ENCODE measurements around the gene CDSN.

CDSN gene

DNA sequence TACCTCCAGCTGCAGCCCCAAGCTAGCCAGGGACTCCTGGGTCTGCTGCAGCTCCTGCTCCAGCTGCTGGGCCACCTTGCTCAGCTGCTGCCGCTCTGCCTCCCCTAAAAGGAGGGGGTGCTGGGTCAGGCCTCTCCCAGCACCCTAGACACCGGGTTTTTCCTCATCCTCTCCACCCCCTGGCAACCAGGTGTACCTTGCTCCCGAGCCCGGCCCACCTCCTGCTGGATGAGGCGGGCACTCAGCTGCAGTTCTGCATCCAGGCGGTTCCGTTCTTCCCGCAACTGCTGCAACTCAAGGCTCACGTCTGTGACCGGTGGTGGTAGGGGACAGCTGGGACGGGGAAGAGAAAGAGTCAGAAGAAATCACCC, 24.7 kb upstream of the CDSN start:
- no peak for DNase-seq

DNA sequence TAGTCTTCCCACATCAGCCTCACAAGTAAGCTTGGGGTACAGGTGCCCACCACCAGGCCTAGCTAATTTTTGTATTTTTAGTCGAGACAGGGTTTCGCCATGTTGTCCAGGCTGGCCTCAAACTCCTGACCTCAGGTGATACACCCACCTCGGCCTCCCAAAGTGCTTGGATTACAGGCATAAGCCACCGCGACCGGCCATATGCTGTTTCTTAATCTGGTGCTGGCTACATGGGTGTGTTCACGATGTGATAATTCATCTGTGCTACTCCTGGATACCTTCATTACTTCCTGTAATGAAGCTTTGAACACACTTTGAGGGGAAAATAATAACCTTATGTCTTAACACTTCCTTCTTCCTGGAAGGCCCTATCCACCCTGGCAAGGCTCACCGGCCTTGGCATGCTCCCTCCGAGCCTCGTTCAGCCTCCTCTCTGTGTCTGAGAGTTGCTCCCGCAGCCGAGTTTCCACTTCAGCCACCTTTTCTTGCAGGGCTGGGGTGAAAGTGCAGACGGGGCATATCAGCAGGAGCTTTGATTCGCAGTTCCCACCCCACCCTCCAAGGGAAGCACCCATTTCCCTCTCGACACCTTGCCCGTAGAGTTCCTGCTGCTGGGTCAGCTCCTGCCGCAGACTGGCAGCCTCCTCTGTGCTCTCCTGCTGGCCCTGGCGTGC, 24.2 kb upstream of the CDSN start:
- no peak for DNase-seq

DNA sequence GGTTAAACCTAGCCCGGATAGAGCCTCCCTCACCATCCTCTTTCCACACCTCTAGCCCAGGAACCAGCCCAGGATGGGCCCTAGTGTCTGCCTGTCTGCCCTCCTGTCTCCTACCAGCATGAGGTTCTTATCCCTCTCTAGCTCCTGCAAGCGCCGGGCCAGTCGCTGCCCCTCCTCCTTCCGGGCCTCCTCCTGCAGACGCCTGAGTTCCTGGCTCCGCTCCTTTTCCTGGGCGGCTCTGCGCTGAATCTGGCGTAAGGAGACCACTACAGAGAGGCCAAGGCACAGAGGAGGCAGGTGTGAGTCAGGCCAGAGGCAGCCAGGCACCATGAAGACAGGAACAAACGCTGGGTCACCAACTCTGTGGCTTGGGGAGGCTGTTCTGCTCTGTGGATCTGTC, 22.9 kb upstream of the CDSN start:
- DNase-seq, result no peak

DNA sequence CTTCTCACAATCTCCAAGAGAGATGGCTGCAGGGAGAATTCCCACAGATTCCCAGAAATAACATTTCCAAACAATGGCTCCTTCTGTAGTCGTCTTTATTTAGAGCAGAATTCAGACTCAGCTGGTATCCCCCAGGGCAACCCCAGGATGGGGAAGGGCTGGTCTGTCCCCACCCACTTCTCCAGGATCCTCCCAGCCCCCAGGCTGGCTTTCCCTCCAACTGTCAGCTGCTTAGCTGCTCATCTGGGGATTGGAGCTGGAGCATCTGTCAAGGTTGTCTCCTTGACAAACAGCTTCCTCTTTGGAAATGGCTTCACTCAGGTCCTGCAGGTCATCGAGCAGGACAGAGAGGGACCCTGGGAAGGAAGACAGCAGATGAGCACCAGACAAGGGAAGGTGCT, 22.1 kb upstream of the CDSN start:
- DNase-seq, result no peak

DNA sequence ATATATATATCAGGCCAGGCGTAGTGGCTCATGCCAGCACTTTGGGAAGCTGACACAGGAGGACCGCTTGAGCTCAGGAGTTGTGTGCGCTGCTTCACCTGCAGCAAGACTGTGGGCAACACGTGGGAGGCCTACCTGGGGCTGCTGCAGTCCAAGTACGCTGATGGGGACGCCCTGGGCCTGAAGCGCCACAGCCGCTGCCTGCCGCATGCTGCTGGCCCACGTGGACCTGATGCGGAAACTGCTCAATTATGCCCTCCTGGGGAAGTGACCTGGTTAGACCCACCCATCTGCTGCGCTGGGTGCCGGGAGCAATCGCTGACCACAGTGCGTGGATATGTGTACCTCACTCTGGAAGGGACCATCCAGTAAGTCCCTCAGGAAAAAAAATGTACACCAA, 20.4 kb upstream of the CDSN start:
- no peak for DNase-seq

DNA sequence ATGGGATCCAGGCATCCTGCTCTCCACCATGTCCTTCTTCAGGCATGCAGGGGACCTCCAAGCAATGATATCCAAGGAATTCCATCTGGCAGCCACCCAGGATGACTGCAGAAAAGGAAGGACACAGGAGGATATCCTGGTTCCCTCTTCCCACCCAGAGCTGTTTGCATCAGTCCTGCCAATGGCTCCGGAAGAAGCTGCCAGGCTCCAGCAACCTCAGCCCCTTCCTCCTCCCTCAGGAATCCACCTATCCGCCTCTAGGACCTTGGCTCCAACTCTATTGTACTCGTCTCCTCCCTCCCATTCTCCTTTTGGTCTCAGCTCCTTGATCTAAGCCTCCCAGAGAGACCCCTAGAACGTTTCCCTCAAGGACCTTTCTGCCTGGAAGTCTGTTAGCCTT, 19.4 kb upstream of the CDSN start:
- DNase-seq, result no peak

DNA sequence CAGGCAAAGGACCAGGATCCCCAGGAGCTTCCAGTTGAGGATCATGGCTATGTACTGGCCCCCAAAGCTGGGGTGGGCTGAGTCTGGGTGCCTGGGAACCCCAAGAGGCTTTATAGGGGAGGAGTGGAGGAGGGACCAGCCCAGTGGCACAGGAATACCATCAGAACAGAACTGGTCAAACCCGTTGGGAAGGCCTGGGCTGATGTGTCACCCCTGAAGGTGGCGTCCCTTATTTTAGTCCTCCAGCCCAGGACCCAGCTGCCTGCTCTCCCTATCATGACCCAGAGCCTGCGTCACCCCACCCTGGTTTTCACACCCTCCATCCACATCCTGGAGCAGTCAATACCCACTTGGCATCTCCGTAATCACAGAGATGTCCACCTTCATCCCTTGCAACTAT, 18.7 kb upstream of the CDSN start, which contains the start of gene PSORS1C2:
Gene PSORS1C2, minus strand, starts transcription at position 85 of the 400 bp plus-strand sequence. Its CDS starts 40 bp downstream, at position 45.
- no peak for DNase-seq

DNA sequence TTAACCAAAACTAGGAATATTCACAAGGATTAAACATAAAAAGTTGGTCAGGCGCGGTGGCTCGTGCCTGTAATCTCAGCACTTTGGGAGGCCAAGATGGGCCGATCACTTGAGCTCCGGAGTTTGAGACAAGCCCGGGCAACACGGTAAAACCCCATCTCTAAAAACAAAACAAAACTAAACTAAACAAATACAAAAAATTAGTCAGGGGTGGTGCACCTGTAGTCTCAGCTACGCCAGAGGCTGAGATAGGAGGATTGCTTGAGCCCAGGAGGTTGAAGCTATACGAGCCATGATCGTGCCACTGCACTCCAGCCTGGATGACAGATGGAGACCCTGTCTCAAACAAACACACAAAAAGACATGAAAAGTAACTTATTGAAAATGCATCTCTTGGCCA, 15.5 kb upstream of the CDSN start:
- DNase-seq, result no peak

DNA sequence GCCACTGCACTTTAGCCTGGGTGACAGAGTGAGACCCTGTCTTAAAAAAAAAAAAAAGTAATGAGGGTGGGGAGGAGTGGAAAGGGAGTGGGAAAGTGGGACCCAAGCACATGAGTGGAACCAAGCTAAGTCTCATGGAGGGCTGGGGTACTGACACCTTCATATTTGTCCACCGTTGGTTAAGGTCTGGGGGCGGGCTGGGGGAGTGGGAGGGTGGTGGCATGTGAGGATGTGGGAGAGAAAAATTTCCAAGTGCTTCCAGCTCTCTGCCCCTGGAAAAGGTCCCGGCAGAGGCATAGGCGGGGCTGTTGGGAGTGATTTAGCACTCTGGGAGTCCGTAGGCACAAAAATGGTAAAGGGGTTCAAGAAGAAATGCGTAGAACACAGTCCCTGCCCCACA, 12.6 kb upstream of the CDSN start:
- DNase-seq, result no peak

DNA sequence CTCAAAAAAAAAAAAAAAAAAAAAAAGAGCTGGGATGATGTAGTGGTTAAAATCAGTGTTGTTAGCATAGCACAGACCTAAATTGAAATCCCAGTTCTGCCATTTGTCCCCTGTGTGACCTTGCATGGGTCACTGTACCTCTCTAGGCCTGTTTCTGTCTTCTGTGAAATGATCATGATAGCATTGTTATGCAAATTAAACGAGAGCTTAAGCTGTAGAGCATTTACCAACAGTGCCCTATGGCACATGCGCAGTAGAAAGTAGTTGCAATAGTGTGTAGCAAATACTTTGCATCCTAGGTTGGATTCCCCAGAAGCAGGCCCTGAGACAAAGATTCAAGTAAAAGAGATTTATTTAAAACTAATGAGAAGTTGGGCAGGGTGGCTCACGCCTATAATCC, 11.3 kb upstream of the CDSN start:
- no peak for DNase-seq

DNA sequence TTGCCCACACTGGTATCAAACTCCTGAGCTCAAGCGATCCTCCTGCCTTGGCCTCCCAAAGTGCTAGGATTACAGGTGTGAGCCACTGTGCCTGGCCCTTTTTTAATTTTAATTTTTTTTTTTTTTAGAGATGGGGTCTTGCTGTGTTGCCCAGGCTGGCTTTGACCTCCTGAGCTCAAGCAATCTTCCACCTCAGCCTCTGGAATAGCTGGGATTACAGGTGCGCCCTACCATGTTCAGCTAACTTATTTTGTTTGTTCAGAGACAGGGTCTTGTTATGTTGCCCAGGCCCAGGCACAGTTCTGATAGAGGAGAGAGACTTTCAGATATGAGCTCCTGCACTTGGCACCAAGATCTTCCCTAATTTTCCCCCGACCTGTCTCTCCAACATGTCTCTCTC, 10.5 kb upstream of the CDSN start:
- no peak for DNase-seq

DNA sequence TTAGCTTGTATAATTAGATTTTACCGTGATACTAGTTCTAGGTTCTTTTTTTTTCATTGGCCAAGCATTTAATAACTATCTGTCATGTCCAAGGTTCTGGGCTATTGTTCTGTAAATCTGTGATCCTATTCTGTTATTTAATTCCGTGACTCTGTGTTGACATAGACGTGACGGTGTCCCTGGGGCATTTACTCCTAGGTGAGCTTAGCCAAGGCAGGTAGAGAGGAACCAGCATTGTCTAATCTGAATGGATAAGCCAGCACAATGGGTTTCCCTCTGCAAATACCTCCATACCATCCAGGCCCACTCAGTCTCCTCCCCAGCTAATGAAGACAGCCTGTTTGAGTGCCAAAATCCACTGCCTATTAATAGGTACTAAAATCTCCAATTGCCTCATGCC, 8.9 kb upstream of the CDSN start:
- no peak for DNase-seq

DNA sequence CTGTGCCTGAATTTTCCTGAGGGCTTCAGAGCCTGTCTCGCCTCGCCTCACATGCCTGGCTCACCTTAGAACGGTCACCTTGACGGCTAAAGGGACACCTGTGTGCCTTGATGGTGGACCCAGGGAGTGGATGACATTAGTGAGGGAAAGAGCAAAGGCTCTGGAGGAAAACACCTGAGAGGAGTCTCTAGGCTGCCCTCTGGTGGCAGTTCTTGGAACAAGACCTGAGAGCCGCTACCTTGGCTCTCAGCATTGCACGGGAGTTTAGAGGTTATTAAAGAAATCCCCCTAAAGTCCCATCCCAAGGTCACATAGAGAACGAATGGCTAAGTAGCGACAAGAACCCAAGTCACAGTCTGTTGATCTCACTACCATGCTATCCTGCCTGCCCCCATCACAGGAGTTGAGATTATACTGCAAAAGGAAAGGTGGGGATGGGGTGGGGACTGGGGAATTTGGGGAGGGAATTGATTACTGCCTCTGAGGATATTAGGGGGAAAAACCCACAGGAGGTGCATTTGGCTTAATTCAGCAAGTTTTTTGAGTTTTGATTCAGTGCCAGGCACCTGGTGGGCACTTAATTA, 7.9 kb upstream of the CDSN start:
- DNase-seq, result no peak

DNA sequence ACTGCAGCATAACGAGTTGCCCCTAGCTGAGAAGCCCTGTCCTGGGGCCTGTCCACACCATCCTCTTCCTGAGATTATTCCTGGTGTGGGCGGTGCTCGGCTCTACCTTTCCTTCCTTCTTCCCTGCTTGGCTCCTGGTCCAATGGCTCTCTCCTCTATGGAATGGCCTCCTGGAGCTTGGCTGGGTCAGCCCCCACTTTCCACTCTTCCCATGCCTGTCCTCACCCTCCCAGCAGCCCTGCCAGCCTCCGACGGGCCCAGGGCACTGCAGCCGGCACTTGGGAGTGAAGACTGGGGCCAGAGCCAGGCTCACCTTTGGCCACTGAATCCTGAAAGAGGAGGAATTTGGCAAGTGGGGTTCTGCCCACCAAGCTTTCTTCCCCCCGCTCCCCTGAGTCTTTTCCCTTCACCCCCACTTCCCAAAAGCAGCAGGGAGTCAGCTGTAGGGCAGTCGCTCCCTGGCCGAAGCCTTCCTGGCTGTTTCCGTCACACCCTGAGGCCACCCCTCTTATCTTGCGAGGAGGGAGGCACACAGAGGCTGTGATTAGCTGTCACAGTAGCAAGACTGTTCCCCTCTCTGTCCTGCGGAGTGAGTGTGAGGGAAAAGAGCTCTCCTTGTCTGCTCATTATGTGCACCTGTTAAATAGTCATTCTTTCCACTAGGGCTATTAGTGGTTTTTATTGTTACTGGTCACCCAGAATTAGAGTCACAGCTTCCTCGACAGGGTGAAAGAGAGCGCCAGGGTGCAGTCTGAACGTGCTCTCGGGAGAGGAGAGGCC, 6.3 kb upstream of the CDSN start:
- no peak for DNase-seq

DNA sequence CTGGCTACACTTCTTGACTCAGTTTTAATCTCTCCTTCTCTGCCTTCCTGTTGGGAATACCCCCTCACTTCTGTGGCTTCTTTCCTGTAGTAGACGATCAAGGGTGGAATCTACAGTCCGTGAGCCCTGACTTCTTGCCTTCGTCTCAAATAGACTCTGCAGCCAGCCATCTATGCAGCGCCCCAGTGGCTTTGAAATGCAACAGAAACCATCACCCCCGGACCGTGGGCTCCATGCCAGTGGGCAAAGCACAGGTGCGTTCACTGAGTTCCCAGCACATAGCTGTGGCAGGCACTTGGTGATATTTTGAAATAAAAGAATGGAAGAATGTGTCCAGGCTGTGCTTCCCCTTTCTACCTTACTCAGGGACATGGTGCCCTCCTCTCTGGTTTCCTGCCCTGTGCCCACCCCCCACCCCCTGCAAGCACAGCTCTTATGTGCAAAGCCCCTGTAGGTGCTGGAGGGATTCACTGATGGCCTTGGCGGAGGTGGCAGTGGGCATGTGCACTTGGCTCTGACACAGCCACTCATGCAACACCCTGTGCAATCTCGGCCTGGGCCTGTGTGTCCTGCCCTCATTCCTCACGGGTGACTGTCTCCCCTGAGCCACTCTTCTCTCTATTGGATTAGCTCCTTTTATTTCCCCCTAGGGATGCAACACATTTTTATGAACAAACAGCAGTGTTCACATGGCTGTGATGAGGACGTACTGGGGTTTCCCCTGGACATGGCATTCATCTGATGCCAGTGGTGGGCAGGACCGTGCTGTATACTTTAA, 5.5 kb upstream of the CDSN start:
- DNase-seq, result no peak

DNA sequence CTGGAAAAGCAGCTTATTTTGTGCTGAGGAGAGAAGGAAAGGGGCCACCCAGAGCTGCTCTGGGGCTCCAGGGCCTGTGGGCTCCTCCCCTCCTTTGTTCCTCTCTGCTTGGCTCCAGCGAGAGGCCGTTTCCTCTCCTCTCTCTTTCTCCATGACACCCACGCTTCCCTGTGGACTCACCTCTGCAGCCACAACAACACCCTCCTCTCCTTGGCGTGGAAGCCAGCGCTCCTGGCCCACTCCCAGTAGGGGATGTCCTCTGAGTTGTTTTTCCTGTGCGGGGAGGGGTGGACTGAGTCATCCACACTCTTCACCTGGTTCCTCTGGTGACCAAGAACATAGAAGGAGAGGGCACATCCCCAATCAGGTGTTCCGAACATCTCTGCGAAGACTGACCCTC, 4.9 kb upstream of the CDSN start:
- no peak for DNase-seq

DNA sequence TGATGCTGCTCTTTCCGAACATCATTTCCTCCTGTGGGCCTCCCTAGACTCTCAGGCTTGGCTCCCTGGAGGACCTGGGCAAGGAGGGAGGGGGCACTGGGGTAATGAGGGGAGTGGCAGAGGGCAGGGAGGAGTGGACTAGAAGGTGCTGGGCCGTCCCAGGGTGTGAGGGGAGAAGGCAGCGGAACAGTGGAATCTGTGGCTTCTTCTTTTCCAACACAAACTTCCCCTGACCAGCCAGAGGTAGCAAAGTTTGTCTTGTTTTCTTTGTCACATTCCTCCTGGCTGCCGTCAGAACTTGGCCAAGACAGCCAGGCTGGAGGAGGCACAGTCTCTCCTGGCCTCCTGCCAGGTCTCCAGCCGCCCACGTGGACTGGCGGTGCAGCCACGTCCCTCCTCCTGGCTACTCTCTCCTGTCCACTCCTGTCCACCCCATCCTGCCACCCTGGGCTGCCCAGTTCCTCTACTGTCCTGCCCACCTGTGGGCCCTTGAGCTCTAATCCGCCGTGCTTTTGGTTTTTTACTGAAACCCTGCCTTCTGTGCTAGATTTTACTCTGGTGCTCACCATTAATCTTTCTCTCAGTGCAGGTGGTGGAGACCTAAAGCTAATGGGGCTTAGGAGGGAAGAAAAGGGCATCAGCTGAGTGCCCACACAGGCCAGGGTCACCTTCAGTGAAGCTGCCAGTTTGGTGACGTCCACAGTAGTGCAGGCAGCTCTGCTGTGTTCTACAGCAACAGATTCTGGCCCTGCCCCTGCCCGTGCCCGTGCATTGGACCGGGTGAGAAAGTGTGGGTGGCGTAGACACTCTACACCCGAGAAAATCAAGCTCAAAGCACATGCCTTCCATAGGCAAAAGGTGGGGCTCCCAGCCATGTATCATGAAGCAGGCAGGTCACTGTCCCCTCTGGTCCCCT, 2.8 kb upstream of the CDSN start:
- no peak for DNase-seq

DNA sequence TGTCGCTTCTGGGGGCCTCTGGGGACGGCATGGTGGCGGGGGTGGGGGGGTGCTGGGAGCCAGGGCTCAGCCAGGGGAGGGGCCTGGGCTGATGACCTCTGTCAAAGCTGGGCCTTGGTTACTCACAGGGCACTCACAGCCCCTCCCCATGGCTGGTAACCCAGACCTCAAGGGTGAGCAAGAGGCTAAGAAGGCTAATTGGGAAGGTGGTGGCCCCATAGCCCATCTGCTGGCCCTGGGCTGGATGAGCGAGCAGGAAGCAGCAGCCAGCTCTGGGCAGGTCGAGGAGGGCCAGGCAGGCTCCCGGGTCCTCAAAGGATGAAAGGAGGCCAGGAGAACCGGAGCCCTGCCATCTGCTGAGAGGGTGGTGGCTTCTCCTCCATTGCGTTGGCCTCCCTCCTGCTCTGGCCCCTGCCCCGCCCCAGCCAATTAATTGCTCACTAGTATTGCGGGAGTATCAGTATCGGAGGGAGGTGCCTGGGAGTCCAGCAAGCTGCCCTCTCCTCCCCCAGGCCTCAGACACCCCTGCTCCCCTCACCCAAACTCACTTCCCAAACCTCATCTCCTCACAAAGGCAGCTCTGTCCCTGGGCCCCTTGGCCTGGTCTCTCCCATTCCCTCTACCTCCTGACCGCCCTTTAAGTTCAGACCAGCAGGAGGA, 1.0 kb upstream of the CDSN start:
- DNase-seq, result no peak

DNA sequence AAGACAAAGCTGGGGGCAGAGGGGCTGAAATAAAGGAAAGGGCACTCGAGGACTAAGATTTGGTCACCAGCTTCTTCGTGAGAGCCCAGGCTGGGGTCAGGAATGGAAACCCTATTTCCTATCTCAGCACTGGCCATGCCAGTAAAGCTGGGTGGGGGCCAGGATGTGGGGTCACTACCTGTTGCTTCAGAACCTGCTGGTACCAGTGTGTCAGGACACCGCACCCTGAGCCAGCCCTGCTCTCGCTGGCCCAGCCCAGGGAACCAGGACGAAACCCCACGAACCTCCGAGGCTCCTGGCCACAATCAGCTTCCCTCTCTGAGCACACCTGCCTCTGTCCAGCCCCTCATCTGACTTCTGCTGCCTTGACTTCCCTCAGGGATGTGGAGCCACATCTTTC, 2.1 kb downstream of the CDSN start:
- DNase-seq, result no peak

DNA sequence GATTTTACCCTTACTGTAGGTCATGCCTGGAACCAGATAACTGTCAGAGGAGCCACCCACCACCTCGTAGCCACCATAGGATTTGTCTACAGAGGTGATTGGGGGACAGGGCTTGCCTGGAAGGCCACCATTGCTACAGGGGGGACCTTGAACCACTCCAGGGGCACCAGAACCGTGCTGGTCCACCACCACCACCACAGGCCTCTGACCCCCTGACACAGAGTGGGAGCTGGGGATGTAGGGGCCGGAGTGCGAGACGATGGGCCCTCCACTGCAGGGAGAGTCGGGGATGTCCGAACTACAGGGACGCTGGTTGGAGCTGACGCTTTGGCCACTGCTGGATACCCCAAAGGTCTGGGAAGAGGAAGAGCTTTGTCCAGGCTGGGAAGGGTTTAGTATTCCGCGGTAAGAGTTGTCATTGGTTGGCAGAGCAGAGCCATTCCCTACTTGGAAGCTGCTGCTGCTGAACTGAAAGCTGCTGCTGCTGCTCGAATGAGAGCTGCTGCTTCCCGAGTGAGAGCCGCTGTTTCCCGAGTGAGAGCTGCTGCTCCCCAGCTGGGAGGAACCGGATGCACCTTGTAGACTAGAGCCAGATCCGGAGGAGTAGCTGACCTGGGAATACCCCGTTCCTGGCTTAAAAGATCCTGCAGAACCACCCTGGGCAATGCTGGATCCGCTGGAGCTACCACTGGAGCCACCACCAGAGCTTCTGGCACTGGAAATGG, 3.4 kb downstream of the CDSN start:
- DNase-seq, result no peak

DNA sequence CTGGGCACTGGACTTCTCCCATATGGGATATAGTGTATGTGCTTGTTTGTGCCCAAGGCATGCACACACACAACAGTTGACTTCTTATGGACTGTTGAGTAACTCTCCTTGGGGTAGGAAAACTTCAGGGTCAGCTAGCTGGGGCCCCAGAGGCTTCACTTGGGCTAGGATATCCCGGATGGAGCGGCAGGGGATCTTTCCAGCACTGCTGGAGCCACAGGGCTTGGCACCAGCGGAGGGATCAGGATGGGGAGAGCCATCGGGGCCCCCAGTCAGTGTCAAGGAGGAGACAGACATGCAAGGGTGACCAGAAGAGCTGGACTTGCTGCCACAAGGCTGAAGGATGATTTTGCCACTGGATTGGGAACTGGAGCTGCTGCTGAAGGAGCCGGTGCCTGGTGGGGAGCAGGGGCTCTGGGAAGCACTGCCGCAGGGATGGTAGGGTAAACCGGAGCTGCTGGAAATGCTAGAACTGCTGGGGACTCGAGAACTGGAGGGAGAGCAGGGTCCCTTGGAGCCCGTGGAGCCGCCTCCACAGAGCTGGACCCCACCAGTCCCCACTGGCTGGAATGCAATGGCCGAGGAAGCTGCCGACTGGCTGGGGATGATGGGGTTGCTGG, 4.2 kb downstream of the CDSN start:
- DNase-seq, result no peak
